ENCODE measurements around the gene CTBP2. TPM values are rescaled to one million over a fixed set of nuclear protein-coding genes. Genes with fewer than 3 reads are reported as not detected.

Gene CTBP2
- total RNA-seq, 2 experiments from 2014 or later, result 0.40 TPM; not detected in 1

GRCh38 chr10:125014836-125015355 lies 145.5 kb downstream of the CTBP2 start:
- ChIA-PET CTCF (no interaction called here), POLR2A (no interaction called here)
- peaks cover 13% of the 10 kb centered on the region for H3K4me1 Mint-ChIP-seq
- no peak overlapping the region for H3K27ac Mint-ChIP-seq
- no peaks in the 10 kb centered on the region for H3K36me3 Mint-ChIP-seq (ENCODE audit: low read depth)
- peaks cover 9% of the 10 kb centered on the region for H3K27me3 Mint-ChIP-seq
- H3K9me3 Mint-ChIP-seq, result no peaks in the 10 kb centered on the region
- no peak for DNase-seq
- H3K4me3 Mint-ChIP-seq, result no peak overlapping the region

- ChIA-PET POLR2A (no interaction called here), CTCF (no interaction called here)
- Mint-ChIP-seq H3K27ac (no peak overlapping the region), H3K4me3 (no peak overlapping the region), H3K27me3 (peaks cover 5% of the 10 kb centered on the region), H3K4me1 (peaks cover 13% of the 10 kb centered on the region), H3K36me3 (ENCODE audit: low read depth) (no peaks in the 10 kb centered on the region), H3K9me3 (no peaks in the 10 kb centered on the region)
- DNase-seq, result no peak
Observed at GRCh38 chr10:125014086-125014830, 146.1 kb downstream of the CTBP2 start.

GRCh38 chr10:125013529-125013872 lies 146.9 kb downstream of the CTBP2 start:
- H3K27ac Mint-ChIP-seq, result no peak overlapping the region
- peaks cover 5% of the 10 kb centered on the region for H3K27me3 Mint-ChIP-seq
- no peak for DNase-seq
- ChIA-PET POLR2A (no interaction called here), CTCF (no interaction called here)
- peaks cover 13% of the 10 kb centered on the region for H3K4me1 Mint-ChIP-seq
- H3K9me3 Mint-ChIP-seq, result no peaks in the 10 kb centered on the region
- H3K36me3 Mint-ChIP-seq (ENCODE audit: low read depth), result no peaks in the 10 kb centered on the region
- no peak overlapping the region for H3K4me3 Mint-ChIP-seq

- peaks cover 13% of the 10 kb centered on the region for H3K4me1 Mint-ChIP-seq
- H3K4me3 Mint-ChIP-seq, result no peak overlapping the region
- no peak for DNase-seq
- no peaks in the 10 kb centered on the region for H3K9me3 Mint-ChIP-seq
- H3K27ac Mint-ChIP-seq, result no peak overlapping the region
- ChIA-PET POLR2A (no interaction called here), CTCF (no interaction called here)
- H3K27me3 Mint-ChIP-seq, result peaks cover 3% of the 10 kb centered on the region
- H3K36me3 Mint-ChIP-seq (ENCODE audit: low read depth), result no peaks in the 10 kb centered on the region
Observed at GRCh38 chr10:125012851-125013528, 147.4 kb downstream of the CTBP2 start.

GRCh38 chr10:125011926-125012705 lies 148.2 kb downstream of the CTBP2 start:
- Mint-ChIP-seq H3K27ac (no peak overlapping the region), H3K27me3 (peaks cover 3% of the 10 kb centered on the region), H3K9me3 (no peaks in the 10 kb centered on the region), H3K36me3 (ENCODE audit: low read depth) (no peaks in the 10 kb centered on the region), H3K4me1 (peaks cover 13% of the 10 kb centered on the region), H3K4me3 (no peak overlapping the region)
- ChIA-PET CTCF (no interaction called here), POLR2A (no interaction called here)
- DNase-seq, result no peak

GRCh38 chr10:125011171-125011925 lies 149.0 kb downstream of the CTBP2 start:
- DNase-seq, result no peak
- ChIA-PET POLR2A (no interaction called here), CTCF (interaction anchor here (0.6 kb wide), 1 partner anchor 1213 kb away, joined by 3 read pairs; no protein-coding TSS in a partner anchor)
- Mint-ChIP-seq H3K27ac (no peak overlapping the region), H3K36me3 (ENCODE audit: low read depth) (no peaks in the 10 kb centered on the region), H3K4me1 (peaks cover 13% of the 10 kb centered on the region), H3K27me3 (peaks cover 3% of the 10 kb centered on the region), H3K9me3 (no peaks in the 10 kb centered on the region), H3K4me3 (no peak overlapping the region)

- H3K4me3 Mint-ChIP-seq, result no peak overlapping the region
- no peaks in the 10 kb centered on the region for H3K36me3 Mint-ChIP-seq (ENCODE audit: low read depth)
- H3K4me1 Mint-ChIP-seq, result peaks cover 10% of the 10 kb centered on the region
- ChIA-PET POLR2A (no interaction called here), CTCF (interaction anchor here (0.6 kb wide), 1 partner anchor 1212 kb away, joined by 3 read pairs; no protein-coding TSS in a partner anchor)
- no peak overlapping the region for H3K27ac Mint-ChIP-seq
- DNase-seq, result no peak
- no peaks in the 10 kb centered on the region for H3K9me3 Mint-ChIP-seq
- peaks cover 3% of the 10 kb centered on the region for H3K27me3 Mint-ChIP-seq
Observed at GRCh38 chr10:125010362-125010761, 150.0 kb downstream of the CTBP2 start.

- no peak overlapping the region for H3K27ac Mint-ChIP-seq
- POLR2A ChIA-PET, result no interaction called here
- CTCF ChIA-PET, result interaction anchor here (0.7 to 0.9 kb wide), 2 partner anchors 38 to 835 kb away, joined by 3 read pairs; no protein-coding TSS in a partner anchor
Observed at GRCh38 chr10:125009661-125010161, 150.7 kb downstream of the CTBP2 start.

GRCh38 chr10:125008689-125009638 lies 151.4 kb downstream of the CTBP2 start:
- DNase-seq, result no peak
- H3K9me3 Mint-ChIP-seq, result no peaks in the 10 kb centered on the region
- H3K36me3 Mint-ChIP-seq (ENCODE audit: low read depth), result no peaks in the 10 kb centered on the region
- POLR2A ChIA-PET, result no interaction called here
- peaks cover 3% of the 10 kb centered on the region for H3K4me1 Mint-ChIP-seq
- no peak overlapping the region for H3K27ac Mint-ChIP-seq
- CTCF ChIA-PET, result interaction anchor here (0.9 kb wide), 1 partner anchor 39 kb away, joined by 3 read pairs; no protein-coding TSS in a partner anchor
- H3K27me3 Mint-ChIP-seq, result peaks cover 2% of the 10 kb centered on the region
- H3K4me3 Mint-ChIP-seq, result no peak overlapping the region

More at GRCh38 chr10:125009661-125010161, 150.7 kb downstream of the CTBP2 start:
- H3K36me3 Mint-ChIP-seq (ENCODE audit: low read depth), result no peaks in the 10 kb centered on the region
- DNase-seq, result no peak
- no peak overlapping the region for H3K4me3 Mint-ChIP-seq
- no peaks in the 10 kb centered on the region for H3K9me3 Mint-ChIP-seq
- peaks cover 3% of the 10 kb centered on the region for H3K27me3 Mint-ChIP-seq
- H3K4me1 Mint-ChIP-seq, result peaks cover 4% of the 10 kb centered on the region

- ChIA-PET POLR2A (no interaction called here), CTCF (no interaction called here)
- no peak overlapping the region for H3K27ac Mint-ChIP-seq
Observed at GRCh38 chr10:125007436-125007835, 152.9 kb downstream of the CTBP2 start.

GRCh38 chr10:125006921-125007426 lies 153.4 kb downstream of the CTBP2 start:
- POLR2A ChIA-PET, result no interaction called here
- no peaks in the 10 kb centered on the region for H3K9me3 Mint-ChIP-seq
- H3K36me3 Mint-ChIP-seq (ENCODE audit: low read depth), result no peaks in the 10 kb centered on the region
- H3K27me3 Mint-ChIP-seq, result no peaks in the 10 kb centered on the region
- no peak for DNase-seq
- CTCF ChIA-PET, result no interaction called here
- no peaks in the 10 kb centered on the region for H3K4me1 Mint-ChIP-seq
- no peak overlapping the region for H3K27ac Mint-ChIP-seq
- H3K4me3 Mint-ChIP-seq, result no peak overlapping the region

More at GRCh38 chr10:125007436-125007835, 152.9 kb downstream of the CTBP2 start:
- Mint-ChIP-seq H3K36me3 (ENCODE audit: low read depth) (no peaks in the 10 kb centered on the region), H3K4me3 (no peak overlapping the region), H3K9me3 (no peaks in the 10 kb centered on the region), H3K4me1 (no peaks in the 10 kb centered on the region), H3K27me3 (no peaks in the 10 kb centered on the region)
- DNase-seq, result no peak

All from activated CD4-positive, alpha-beta T cell treated with anti-CD3 and anti-CD28 coated beads, Interleukin-2, amount 10 ng/mL, durations not matched to agents 7 days and 5 days (primary cell).